Left cardiac atrium (tissue), 4 donors: ENCODE results near the gene DLGAP1. TPM values are rescaled to one million over a fixed set of nuclear protein-coding genes. Genes with fewer than 3 reads are reported as not detected.
"Not testable (repeated sequence)": the region's sequence is repeated elsewhere in the genome, so short reads cannot be mapped to it uniquely, and the experiment has no call there.

Experiments
- ATAC-seq, 2 donors: fragments of 200-7000 bp; cut with Tn5 transposase; one replicate each; pipeline ENCODE4 v1.9.1; 2020; ENCODE audit warnings: mild to moderate bottlenecking in 2 of 2, moderate library complexity in 2 of 2
- DNase-seq: peaks from one replicate; pipeline ENCODE4 v3.0.0-alpha.2; 2020
- intact Hi-C, 2 donors: fragments of 100-400 bp; cut with DNase I; formaldehyde crosslinking; loops; one replicate each; pipeline versions ENCODE4 v1.14.1 to v1.15.1; 2022 to 2023
- total RNA-seq, 2 donors: library from RNA; stranded (reverse); fragmentation: NEBNext Ultra II Directional; extraction: Animal tissue kit (Norgen Biotek cat#: 25700); gene quantifications; one replicate each; pipeline ENCODE4 v1.2.1, GENCODE V29; 2021
- donor health status: DM: no; HTN: yes; CAD: no.
- donor health status: DM: no; HTN: yes; CAD: no; lungs with severe emphysema.
- donor health status: DM: yes; HTN: yes; CAD: no.
- donor health status: Dilated cardiomyopathy.

DLGAP1 gene
- total RNA-seq, 2 donors from 2014 or later: 0.29 to 0.47 TPM

DNA sequence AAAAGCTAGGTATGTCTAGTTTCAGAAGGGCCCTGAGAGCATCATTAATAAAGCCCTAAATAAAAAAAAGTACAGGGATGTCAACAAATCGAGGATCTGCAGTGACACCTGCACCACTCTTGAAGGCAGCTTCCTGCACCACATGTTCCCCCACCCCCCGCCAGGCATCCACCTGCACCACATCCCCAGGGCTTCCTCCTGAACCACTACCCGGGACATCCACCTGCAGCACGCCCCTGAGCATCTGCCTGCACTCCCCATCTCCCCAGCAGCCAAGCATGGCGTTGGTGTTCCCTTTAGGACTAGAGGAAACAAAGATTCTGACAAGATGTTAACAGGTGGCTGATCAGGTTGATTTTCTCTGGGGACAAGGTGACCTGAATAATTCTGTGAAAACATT is 55.2 kb downstream of the DLGAP1 start:
- DNase-seq (no peak), ATAC-seq (no peak)
- intact Hi-C loops: no loop called here

GRCh38 chr18:4394700-4395099 is 60.4 kb downstream of the DLGAP1 start:
- DNase-seq: no peak
- intact Hi-C loops: no loop called here
- no peak for ATAC-seq

GRCh38 chr18:4391859-4392258 is 63.2 kb downstream of the DLGAP1 start:
- DNase-seq: no peak
- intact Hi-C loops: no loop called here

GRCh38 chr18:4385876-4386275 is 69.2 kb downstream of the DLGAP1 start:
- ATAC-seq: no peak
- DNase-seq: no peak
- intact Hi-C loops: no loop called here

More at GRCh38 chr18:4391859-4392258, 63.2 kb downstream of the DLGAP1 start:
- no peak for ATAC-seq

GRCh38 chr18:4384932-4385331 is 70.2 kb downstream of the DLGAP1 start:
- intact Hi-C loops: no loop called here
- DNase-seq (no peak), ATAC-seq (no peak)

- no peak for DNase-seq
- intact Hi-C loops: no loop called here
- ATAC-seq: no peak
Measured at GRCh38 chr18:4374564-4374963, 80.5 kb downstream of the DLGAP1 start.

GRCh38 chr18:4369705-4370104 is 85.4 kb downstream of the DLGAP1 start:
- intact Hi-C loops: no loop called here
- ATAC-seq (no peak), DNase-seq (no peak)

- intact Hi-C loops: no loop called here
- DNase-seq (no peak), ATAC-seq (no peak)
Measured at GRCh38 chr18:4360221-4360715, 94.8 kb downstream of the DLGAP1 start.

DNA sequence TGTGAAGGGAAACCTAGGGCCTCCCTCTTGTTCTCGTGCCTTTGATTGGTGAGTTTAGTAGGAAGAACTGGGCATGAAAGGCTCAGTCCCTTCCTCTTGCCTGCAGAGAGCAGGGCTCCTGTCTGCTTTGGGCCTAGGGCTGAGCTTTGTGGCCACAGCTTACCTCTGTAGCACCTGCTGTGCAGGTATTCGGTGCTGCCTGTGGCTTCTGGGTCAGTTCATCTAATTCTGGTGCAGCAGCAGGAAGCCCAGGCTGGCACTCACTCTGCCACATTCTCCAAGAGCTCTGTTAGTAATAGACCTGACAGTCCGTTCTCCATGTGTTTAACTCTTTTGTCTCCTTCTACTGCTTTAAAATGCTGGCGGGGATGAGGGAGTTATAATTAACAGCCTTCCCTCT is 96.5 kb downstream of the DLGAP1 start:
- intact Hi-C loops: no loop called here
- ATAC-seq: no peak

GRCh38 chr18:4357579-4357978 is 97.5 kb downstream of the DLGAP1 start:
- ATAC-seq: no peak
- no peak for DNase-seq
- intact Hi-C loops: no loop called here

More for the DNA sequence above, 96.5 kb downstream of the DLGAP1 start:
- no peak for DNase-seq

GRCh38 chr18:4356929-4357328 is 98.2 kb downstream of the DLGAP1 start:
- DNase-seq: no peak
- intact Hi-C loops: no loop called here
- ATAC-seq: no peak

DNA sequence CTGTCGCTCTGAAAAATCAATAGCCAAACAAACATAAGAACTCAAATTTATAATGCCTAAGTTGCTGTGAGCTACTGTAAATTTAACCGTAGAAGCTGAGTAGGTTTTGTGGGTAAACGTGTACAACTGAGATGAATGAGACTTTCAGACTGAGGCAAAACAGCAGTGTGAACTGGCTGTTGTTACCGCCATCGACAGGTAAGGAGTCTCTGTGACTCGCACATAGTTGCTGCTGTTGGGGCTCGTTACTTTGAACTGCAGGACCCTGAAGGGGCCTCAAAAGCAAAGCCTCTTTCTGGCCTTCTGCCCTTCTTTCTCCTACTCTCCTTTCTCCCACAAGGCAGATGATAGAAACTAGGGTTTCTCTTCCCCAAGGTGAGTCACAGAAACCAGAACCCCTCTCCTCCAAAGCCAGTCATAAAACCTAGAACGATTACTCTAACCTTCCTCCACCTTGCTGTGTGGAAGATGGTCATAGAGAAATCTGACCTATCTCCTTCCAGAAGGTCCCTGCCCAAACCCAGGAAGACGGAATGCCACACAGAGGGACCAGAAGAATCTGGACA is 101.2 kb downstream of the DLGAP1 start:
- ATAC-seq (no peak), DNase-seq (no peak)
- intact Hi-C loops: no loop called here

GRCh38 chr18:4352746-4353551 is 102.2 kb downstream of the DLGAP1 start:
- intact Hi-C loops: no loop called here
- ATAC-seq (no peak), DNase-seq (no peak)

DNA sequence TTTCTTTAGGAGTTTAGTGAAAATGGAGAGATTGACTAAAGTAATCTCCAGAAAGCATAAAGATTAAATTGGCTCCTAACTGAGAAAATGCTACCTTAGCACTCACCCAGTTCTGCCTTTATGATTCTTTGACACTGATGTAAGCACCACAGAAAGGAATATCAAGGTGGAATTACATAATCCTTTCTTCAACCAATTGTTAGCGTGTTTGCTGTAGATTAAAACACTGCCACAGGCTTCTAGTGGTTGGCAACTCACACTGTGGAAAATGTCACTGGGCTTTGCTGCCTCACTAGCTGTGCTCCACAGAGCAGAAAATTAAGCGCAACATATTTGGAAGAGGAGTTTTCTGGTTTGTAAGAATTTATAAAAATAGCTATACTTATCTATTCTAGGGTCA is 104.1 kb downstream of the DLGAP1 start:
- intact Hi-C loops: no loop called here
- DNase-seq (no peak), ATAC-seq (no peak)

DNA sequence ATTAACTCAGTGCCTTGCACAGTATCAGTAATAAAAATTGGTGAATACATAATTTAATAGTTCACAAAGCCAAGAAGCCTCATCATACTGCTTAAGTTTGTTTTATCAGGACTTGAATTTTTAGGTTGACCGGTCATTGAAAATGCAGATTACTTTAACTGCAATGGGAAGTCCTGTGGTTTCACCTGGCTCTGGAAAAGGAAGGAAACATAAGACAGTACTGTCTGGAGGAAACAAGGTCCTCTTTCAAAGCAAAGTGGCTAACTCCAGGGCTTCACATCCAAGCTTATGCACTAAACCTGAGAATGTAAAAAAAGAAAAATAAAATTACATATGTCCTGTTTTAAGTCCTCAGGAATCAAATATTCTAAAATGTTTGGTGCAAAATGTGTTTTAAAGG is 119.7 kb downstream of the DLGAP1 start:
- intact Hi-C loops: no loop called here
- ATAC-seq (no peak), DNase-seq (no peak)

DNA sequence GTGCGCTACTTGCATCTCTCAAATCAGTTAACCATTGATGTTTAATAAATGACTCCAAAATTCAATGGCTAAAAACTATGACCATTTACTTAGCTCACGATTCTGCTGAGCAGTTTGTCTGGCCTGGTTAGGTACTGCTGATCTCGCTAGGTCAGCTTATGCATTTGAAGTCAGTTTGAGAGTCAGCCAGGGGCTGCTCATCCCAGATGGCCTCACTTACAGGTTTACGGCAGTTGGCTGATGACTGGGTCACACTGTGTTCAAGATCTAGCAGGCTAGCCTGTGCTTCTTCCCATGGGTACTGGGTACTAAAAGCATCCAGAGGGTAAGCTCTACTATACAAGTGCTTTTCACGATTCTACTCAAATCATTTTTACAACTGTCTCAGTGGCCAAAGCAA is 122.1 kb downstream of the DLGAP1 start:
- intact Hi-C loops: no loop called here
- ATAC-seq (no peak), DNase-seq (no peak)

GRCh38 chr18:4319738-4320677 is 135.1 kb downstream of the DLGAP1 start:
- DNase-seq: no peak
- intact Hi-C loops: no loop called here

GRCh38 chr18:4318311-4318710 is 136.8 kb downstream of the DLGAP1 start:
- ATAC-seq (no peak), DNase-seq (no peak)
- intact Hi-C loops: no loop called here

More at GRCh38 chr18:4319738-4320677, 135.1 kb downstream of the DLGAP1 start:
- no peak for ATAC-seq

GRCh38 chr18:4311945-4312344 is 143.2 kb downstream of the DLGAP1 start:
- DNase-seq, ATAC-seq, intact Hi-C loops: not testable (repeated sequence)

DNA sequence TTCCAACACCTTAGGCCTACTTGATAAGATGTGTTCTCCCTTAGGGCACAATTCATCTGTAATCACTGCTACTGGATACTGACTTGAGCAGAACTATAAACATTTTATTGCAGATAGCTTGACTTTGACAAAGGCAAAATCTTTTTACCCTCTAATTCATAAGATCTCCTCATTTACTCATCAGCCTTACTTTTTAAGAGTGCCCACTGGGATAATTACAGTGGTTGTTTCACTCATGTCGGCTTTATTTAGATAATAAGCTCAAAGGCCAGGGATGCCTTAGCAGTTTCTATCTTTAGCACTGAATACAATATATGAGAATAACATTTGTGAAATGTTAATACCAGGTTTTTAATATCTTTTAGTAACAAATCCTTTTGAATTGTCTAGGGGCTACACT is 144.0 kb downstream of the DLGAP1 start:
- DNase-seq (no peak), ATAC-seq (no peak)
- intact Hi-C loops: no loop called here
